HUES6 (cell line): ENCODE results near the gene EML4.

ENCODE experiments used
- H3K27ac ChIP-seq: 2 replicates; pipeline ENCODE4 v1.7.0; 2013; ENCODE audit warnings: low read depth, mild to moderate bottlenecking, low read length, inconsistent platforms
- H3K27me3 ChIP-seq: 2 replicates; pipeline ENCODE4 v1.6.1; 2013; ENCODE audit warnings: low read length; ENCODE audit not compliant: control insufficient read depth, insufficient read depth
- H3K36me3 ChIP-seq: 2 replicates; pipeline ENCODE4 v1.6.1; 2013; ENCODE audit warnings: low read length; ENCODE audit not compliant: control insufficient read depth, insufficient read depth
- H3K4me1 ChIP-seq: 2 replicates; pipeline ENCODE4 v1.6.1; 2013; ENCODE audit warnings: low read length; ENCODE audit not compliant: control insufficient read depth, insufficient read depth
- H3K4me3 ChIP-seq: 2 replicates; pipeline ENCODE4 v1.5.1; 2013; ENCODE audit warnings: low read depth, low read length
- H3K9ac ChIP-seq: one replicate; pipeline ENCODE4 v1.6.1; 2013; ENCODE audit warnings: mild to moderate bottlenecking, low read length
- H3K9me3 ChIP-seq: 2 replicates; pipeline ENCODE4 v1.6.1; 2013; ENCODE audit warnings: low read depth, low read length; ENCODE audit not compliant: control insufficient read depth, insufficient read depth

The EML4 gene

DNA sequence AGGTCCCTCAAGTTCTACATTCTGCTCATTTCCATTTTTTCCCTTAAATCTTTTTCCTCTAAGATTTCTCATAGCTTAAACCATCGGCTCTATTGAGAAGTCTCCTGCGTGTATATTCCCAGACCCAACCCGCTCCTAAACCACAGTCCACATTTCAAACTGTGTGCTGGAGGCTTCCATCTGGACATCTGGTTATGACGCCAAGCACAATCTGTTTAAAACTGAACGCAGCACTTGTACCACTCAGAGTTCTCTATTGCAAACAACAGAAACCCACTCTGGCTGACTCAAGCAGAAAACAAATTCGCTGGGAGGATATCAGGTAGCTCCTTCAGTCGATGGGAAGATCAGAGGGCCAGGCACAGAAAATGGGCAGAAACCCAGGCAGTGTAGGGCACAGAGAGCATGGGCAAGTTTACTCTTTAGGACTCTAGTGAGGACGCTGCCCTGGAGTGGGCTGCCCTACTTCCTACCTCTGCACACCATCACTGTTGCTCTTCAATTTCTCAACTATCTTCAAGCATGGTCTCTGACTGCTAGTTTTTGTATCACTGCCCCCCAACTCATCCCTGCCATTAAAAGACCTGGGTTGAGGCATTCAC lies 5.6 kb upstream of the EML4 start:
- H3K27ac ChIP-seq, result no peak overlapping the region

DNA sequence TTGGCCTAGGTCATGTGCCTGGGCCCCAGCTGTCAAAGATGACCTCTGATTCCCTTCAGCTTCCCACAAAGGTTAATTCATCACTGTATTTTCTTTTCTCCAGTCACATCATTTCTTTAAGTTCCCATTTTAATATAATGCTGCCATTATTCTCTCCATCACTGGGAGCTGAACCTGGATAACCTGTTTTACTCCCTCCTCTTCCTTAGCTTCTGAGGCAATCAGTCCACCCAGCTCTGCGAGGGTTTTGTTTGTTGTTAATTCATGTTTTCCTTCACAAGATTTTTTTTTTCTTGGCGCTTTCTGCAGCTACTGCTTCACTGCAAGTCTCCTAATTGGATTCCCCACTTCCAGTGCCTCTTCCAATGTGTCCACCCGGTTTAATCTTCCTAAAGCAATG lies 5.1 kb upstream of the EML4 start:
- Histone ChIP-seq H3K9ac (no peak overlapping the region), H3K27me3 (no peaks in the 10 kb centered on the region)

More for the DNA sequence above, 5.6 kb upstream of the EML4 start:
- Histone ChIP-seq H3K9me3 (no peaks in the 10 kb centered on the region), H3K4me3 (no peak overlapping the region), H3K27me3 (no peaks in the 10 kb centered on the region), H3K9ac (no peak overlapping the region), H3K36me3 (no peaks in the 10 kb centered on the region), H3K4me1 (peaks cover 3% of the 10 kb centered on the region; the same call in 1 of the 2 replicates)

DNA sequence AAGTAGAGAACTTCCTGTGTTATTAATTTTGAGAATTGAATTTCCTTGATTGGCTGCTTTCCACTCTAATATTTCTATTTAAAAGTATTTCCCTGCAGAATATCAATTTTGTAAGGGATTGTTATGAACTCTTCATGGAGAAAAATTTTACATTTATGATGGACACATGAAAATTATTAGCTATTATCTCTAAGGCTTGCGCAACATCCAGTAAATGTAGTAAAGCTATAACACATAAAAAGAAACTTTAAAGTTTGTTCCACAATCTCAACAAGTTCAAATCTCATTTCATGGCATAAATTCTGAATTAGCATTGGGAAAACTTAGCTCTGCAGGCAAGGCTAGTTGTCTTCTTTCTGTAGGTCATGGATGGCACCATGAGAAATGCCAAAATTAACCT lies 4.2 kb upstream of the EML4 start:
- Histone ChIP-seq H3K9ac (no peak overlapping the region), H3K36me3 (no peaks in the 10 kb centered on the region), H3K4me1 (peaks cover 7% of the 10 kb centered on the region), H3K4me3 (no peak overlapping the region), H3K9me3 (no peaks in the 10 kb centered on the region), H3K27ac (no peak overlapping the region), H3K27me3 (no peaks in the 10 kb centered on the region)

More for the DNA sequence above, 5.1 kb upstream of the EML4 start:
- Histone ChIP-seq H3K36me3 (no peaks in the 10 kb centered on the region), H3K9me3 (no peaks in the 10 kb centered on the region), H3K4me3 (no peak overlapping the region), H3K4me1 (peaks cover 7% of the 10 kb centered on the region), H3K27ac (no peak overlapping the region)

DNA sequence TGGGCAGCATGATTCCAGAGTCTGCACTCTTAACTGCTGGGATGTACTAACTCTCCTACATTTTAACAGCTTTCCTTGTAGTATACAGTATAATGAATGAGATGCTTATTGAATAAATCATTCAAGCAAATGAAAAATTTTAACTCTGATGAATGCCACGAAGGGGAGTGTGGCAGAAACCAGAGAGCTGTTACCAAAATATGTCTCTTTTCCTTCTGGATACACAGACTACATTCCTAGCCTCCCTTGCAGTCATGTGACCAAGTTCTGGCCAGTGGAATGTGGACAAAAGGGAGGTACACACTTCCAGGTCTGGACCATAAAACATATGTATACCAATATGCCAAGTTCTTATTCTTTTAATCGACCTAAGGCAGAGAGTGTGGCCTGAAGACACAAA lies 1.7 kb upstream of the EML4 start:
- H3K36me3 ChIP-seq, result no peaks in the 10 kb centered on the region
- H3K4me3 ChIP-seq, result no peak overlapping the region
- no peak overlapping the region for H3K9ac ChIP-seq
- H3K9me3 ChIP-seq, result no peaks in the 10 kb centered on the region
- H3K4me1 ChIP-seq, result peaks cover 31% of the 10 kb centered on the region
- H3K27me3 ChIP-seq, result no peaks in the 10 kb centered on the region
- H3K27ac ChIP-seq, result no peak overlapping the region

DNA sequence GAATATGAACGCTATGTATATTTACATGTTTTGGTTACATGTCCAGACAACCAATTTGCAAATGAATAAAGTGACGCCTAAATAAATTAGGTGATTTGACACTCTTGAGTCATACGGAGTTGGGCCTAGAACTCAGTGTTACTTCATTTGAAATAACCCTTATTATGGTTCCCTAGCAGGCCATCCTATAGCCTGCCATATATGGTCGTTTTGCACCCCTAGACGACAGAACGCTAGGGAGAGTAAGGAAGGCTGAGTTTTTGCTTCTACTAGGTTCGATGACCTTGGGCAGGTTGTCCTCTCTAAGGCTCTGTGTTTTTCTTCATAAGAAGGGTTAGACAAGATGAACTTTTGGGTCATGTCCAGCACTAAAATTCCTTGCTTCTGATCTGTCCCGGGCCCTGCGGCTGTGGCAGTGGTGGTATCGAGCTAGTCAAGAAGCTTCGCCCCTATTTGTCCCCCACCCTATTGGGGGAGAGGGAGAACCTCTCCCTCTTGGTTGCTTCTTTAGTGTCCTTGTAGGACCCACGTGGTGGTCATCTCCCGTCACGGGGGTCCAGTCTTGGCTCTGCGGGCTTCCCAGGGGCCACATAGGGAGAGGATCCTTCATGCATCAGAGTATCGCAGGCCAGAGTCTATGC lies 574 bp upstream of the EML4 start:
- Histone ChIP-seq H3K9ac (no peak overlapping the region), H3K36me3 (no peaks in the 10 kb centered on the region), H3K4me1 (peaks cover 31% of the 10 kb centered on the region), H3K4me3 (peak overlapping the region; percentile 41), H3K27me3 (no peaks in the 10 kb centered on the region), H3K9me3 (no peaks in the 10 kb centered on the region), H3K27ac (no peak overlapping the region)

DNA sequence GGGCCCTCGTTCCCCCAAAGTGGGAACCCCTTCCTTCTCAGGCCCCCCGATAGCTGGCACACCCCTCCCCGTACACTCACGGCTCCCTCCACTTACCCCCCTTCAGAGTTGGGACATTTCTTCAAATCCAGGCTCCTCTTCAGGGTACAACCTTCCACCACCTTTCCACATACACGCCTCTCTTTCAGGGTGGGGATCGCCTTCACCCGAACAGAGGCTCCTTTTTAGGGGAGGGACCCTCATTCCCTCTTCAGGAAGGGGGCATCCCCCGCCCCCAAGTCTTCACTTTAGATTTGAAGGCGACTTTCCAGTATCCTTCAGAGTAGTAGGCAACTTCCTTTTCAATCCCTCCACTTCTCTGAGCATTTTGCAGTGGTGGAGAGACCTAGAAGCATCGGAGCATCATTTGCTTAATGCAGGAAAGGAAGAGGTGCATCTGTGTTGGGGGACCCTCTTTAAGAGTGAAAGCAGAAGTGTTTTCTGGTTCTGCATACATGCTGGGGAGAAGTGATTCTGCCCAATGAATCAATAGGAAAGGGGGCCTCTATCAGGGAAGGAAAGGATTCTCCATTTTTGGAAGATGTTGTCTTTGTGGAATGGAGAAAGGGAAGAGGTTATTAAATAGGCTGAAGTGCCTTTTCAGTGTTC lies 845 bp downstream of the EML4 start:
- H3K4me1 ChIP-seq, result peaks cover 31% of the 10 kb centered on the region
- no peaks in the 10 kb centered on the region for H3K9me3 ChIP-seq
- peak overlapping the region; percentile 94 for H3K4me3 ChIP-seq
- H3K27ac ChIP-seq, result peak overlapping the region; percentile 59; the same call in 1 of the 2 replicates
- H3K9ac ChIP-seq, result peak overlapping the region; percentile 85
- H3K36me3 ChIP-seq, result no peaks in the 10 kb centered on the region
- H3K27me3 ChIP-seq, result no peaks in the 10 kb centered on the region

DNA sequence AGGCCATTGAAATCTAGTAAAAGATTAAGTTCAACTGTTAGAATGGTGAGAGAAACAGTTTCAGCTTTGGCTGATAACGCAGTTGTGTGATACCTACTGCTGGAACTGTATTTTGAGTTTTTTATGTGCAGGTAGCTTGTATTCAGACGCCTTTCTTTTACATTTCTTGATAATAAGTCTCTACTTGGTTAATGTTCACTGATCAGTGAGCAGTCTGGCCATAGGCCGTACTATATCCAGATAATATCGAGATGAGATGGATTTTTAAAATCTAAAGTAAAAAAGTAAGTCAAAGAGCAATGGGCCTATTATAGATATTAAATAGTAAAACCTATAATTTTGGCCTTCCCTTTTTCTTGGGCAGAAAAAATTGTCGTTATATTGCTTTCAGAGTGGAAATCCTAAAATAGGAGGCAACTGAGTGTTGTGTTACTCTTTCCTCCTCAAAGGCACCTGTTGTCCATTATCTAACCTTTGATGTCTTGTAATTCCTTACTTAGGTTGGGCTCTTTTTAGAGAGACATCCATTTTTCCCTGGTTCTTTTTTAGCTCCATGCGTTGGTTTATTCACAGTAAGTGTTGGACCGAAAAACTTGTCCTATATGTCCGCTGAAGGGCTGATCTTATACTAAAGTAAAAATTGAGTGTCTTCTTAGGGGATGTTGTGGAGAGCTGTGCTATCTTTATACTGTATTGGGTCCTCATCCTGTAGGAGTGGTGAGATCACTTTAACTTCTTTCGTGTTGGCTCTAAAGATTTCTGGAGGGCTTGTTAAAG lies 1.7 kb downstream of the EML4 start:
- no peaks in the 10 kb centered on the region for H3K27me3 ChIP-seq
- H3K9me3 ChIP-seq, result no peaks in the 10 kb centered on the region
- peaks cover 31% of the 10 kb centered on the region for H3K4me1 ChIP-seq
- H3K9ac ChIP-seq, result peak overlapping the region; percentile 85
- no peak overlapping the region; the same call in 1 of the 2 replicates for H3K27ac ChIP-seq
- no peaks in the 10 kb centered on the region for H3K36me3 ChIP-seq
- H3K4me3 ChIP-seq, result peak overlapping the region; percentile 94

DNA sequence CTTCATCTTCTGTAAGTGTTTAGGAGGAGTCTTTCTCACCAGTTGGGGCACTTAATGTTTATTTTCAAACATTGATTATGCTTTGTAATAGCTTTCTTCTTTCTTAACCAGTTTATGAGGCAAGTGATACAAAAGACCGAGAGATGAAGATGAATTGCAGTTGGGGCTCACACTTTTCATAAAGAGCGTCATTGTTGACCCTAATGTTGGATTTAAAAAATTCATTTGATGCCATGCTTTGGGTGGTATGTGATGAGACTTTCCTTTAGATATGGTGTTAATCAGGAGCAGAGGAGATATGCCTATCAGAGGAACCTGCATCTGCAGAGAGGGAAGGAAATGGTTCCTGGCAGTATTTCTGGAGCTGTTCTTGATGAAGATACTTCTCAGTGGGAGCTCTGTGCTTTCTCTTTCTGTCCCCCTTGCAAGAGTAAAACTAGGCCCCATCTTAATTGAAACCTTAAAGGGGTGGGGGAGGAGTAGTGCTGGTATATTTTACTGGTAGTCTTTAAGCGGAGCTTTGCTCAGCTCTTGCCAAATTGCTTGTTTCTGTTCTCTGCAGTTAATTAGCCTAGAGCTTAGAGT lies 2.3 kb downstream of the EML4 start:
- Histone ChIP-seq H3K9ac (peak overlapping the region; percentile 27), H3K27ac (peak overlapping the region; percentile 41; the same call in 1 of the 2 replicates), H3K36me3 (no peaks in the 10 kb centered on the region), H3K27me3 (no peaks in the 10 kb centered on the region), H3K9me3 (no peaks in the 10 kb centered on the region), H3K4me3 (peak overlapping the region; percentile 94), H3K4me1 (peaks cover 31% of the 10 kb centered on the region)

DNA sequence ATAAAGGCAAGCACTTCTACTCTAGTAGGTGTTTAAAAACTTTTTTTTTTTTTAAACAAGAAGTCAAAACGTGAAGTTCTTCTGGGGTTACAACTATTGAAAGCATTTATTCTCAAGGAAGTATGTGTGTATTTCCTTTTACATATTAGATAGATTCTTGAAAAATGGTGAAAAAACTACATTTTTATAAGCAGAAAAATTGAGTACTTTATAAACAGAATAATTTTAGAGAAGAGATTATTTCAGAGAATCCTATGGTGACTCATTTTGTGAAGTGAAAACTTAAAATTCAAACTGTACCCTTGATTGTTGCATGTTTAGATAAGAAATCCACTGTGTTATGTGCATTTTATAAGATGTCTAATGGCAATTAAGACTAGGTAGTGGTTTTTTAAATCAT lies 2.9 kb downstream of the EML4 start:
- no peaks in the 10 kb centered on the region for H3K9me3 ChIP-seq
- no peaks in the 10 kb centered on the region for H3K36me3 ChIP-seq
- H3K4me3 ChIP-seq, result peak overlapping the region; percentile 94
- no peaks in the 10 kb centered on the region for H3K27me3 ChIP-seq
- no peak overlapping the region for H3K9ac ChIP-seq
- H3K27ac ChIP-seq, result peak overlapping the region; percentile 41; the same call in 1 of the 2 replicates
- H3K4me1 ChIP-seq, result peaks cover 31% of the 10 kb centered on the region

DNA sequence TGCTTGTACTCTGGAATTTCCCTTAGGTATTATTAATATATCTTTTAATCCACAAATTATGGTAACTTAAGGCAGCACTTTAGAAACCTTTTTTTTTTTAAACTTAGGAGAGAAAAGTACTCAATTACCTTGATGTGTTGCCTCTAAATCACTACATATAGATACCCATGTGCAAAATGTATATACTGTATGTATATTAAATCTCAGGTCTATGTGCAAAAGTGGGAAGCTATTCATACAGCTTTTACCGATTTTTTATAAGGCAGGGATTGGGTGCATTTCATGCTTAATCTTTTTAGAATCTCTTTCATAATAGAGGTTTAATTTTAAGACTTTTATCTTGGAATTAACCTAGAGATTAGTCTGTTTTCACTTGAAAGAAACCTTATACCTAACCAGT lies 3.4 kb downstream of the EML4 start:
- H3K9ac ChIP-seq, result no peak overlapping the region

More for the DNA sequence above, 3.4 kb downstream of the EML4 start:
- Histone ChIP-seq H3K36me3 (no peaks in the 10 kb centered on the region), H3K27me3 (no peaks in the 10 kb centered on the region), H3K27ac (no peak overlapping the region), H3K4me1 (peaks cover 31% of the 10 kb centered on the region), H3K9me3 (no peaks in the 10 kb centered on the region), H3K4me3 (no peak overlapping the region)
